ENCODE data around the gene SEMA4A. TPM values are rescaled to one million over a fixed set of nuclear protein-coding genes. Genes with fewer than 3 reads are reported as not detected.

SEMA4A gene
- total and polyA plus RNA-seq, 9 of the 15 experiments (the other 6 are each of a cell fraction or from before 2014, with no cell fraction given) = 0.04 to 1.7 (median 0.45) TPM

GRCh38 chr1:156145650-156146019 lies 7.8 kb upstream of the SEMA4A start:
- H3K79me2 ChIP-seq (ENCODE audit: control insufficient read depth, insufficient read depth, low read length) = no peaks in the 10 kb centered on the region
- ChIA-PET POLR2A (interaction anchor here (0.6 kb wide), 3 partner anchors 77 to 166 kb away, joined by 3 read pairs; no protein-coding TSS in a partner anchor), CTCF (ENCODE audit: low intra/inter-chr PET ratio) (interaction anchor here (0.6 to 2.8 kb wide), 6 partner anchors 49 to 299 kb away, joined by 3 to 44 read pairs (median 4); no protein-coding TSS in a partner anchor)
- no peak overlapping the region for H3K4me3 ChIP-seq
- peaks cover 5 to 14% of the 10 kb centered on the region in 2 experiments; a peak in 4 of 5 replicates for H3K4me1 ChIP-seq (replicated peaks in 1 of 2; ENCODE audit: control insufficient read depth in 2 of 2, insufficient read depth in 2 of 2, low read length in 2 of 2)
- FAIRE-seq = no peak
- no peak for TF ChIP-seq RBM17 (IDR thresholded peaks at IDR 0.05; ENCODE audit: borderline replicate concordance, low read depth, low read length)
- TF ChIP-seq CCAR2 (IDR thresholded peaks at IDR 0.05; ENCODE audit: low read depth, low read length) = no peak
- TF ChIP-seq FOXP4 (CRISPR knock-in tag; IDR thresholded peaks at IDR 0.05; ENCODE audit: borderline replicate concordance) = no peak
- no peak for TF ChIP-seq ZNF77 (CRISPR knock-in tag; IDR thresholded peaks at IDR 0.05)
- DNase-seq (ENCODE audit: extremely low read depth in 1 of 4, low spot score in 3 of 4) = no peak
- BruUV-seq (replicated peaks) = no TSS peak
- H3K27ac ChIP-seq (ENCODE audit: extremely low read depth, low read depth, low read length) = no peak overlapping the region
- in situ Hi-C loops (cut with MboI) = loop anchor here (5.0 kb wide), 1 partner anchor 87 kb away; no protein-coding TSS in a partner anchor
- no peaks in the 10 kb centered on the region for H3K36me3 ChIP-seq (ENCODE audit: control insufficient read depth, insufficient read depth, low read length)
- H4K20me1 ChIP-seq (replicated peaks; ENCODE audit: control insufficient read depth, insufficient read depth, low read length) = 0 out of 2 replicates have a peak, but pooled peaks cover 3% of the 10 kb centered on the region
- peaks cover 3 to 7% of the 10 kb centered on the region in 2 experiments; a peak in 1 of 5 replicates for H3K27me3 ChIP-seq (ENCODE audit: control insufficient read depth in 2 of 2, insufficient read depth in 2 of 2, low read length in 2 of 2)
- 0 out of 2 replicates have a peak overlapping the region, but pooled peaks have one; percentile 46 for H3K4me2 ChIP-seq (ENCODE audit: insufficient read depth, low read length)
- intact Hi-C loops (cut with micrococcal nuclease) = loop anchor here (2.0 to 5.0 kb wide), 4 partner anchors 47 to 215 kb away; partner anchors contain the start of genes PMF1 and SLC25A44
- no peaks in the 10 kb centered on the region for H3K9me3 ChIP-seq (replicated peaks; ENCODE audit: control insufficient read depth, insufficient read depth, low read depth, low read length)
- no peak for ATAC-seq
- H3K9me1 ChIP-seq (ENCODE audit: control insufficient read depth, insufficient read depth, low read length) = no peaks in the 10 kb centered on the region
- peak overlapping the region; percentile 81; the same call in 1 of the 2 replicates for H2AFZ ChIP-seq (ENCODE audit: low read depth, low read length)
- WGBS (ENCODE audit: insufficient coverage, low coverage, missing lambda C conversion rate) = 17% methylated on average over 2 of the region's 2 CpGs
- no peak overlapping the region for H3K9ac ChIP-seq (ENCODE audit: insufficient read depth in 1 of 2, low read depth in 2 of 2, low read length in 2 of 2)
